ENCODE results near the gene ABCC11.
A peak's percentile ranks its signal among the peaks of the same experiment; 100 is the strongest.
"Not testable (repeated sequence)": the region's sequence is repeated elsewhere in the genome, so short reads cannot be mapped to it uniquely, and the experiment has no call there.

The ABCC11 gene

DNA sequence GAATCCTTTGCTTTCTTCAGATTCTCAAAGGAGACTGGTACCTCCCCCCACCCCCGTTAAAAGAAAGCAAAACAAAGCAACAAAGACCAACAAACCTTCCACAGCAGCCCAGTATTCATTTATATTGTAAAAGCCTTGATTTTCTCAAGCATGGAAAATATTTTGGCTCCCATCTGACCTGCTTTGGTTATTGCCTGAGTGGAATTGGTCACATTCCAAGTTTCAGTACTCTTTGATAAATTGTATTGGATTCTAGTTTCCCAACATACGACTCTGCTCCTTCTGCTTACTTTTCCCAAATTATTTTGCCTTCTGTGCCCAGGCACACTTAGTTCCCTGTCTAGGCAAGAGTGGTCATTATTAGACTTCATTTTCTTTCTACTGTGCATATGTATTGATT lies 1.3 kb downstream of the ABCC11 start:
- no peak for DNase-seq

GRCh38 chr16:48244863-48245195 lies 2.5 kb downstream of the ABCC11 start:
- DNase-seq: no peak

DNA sequence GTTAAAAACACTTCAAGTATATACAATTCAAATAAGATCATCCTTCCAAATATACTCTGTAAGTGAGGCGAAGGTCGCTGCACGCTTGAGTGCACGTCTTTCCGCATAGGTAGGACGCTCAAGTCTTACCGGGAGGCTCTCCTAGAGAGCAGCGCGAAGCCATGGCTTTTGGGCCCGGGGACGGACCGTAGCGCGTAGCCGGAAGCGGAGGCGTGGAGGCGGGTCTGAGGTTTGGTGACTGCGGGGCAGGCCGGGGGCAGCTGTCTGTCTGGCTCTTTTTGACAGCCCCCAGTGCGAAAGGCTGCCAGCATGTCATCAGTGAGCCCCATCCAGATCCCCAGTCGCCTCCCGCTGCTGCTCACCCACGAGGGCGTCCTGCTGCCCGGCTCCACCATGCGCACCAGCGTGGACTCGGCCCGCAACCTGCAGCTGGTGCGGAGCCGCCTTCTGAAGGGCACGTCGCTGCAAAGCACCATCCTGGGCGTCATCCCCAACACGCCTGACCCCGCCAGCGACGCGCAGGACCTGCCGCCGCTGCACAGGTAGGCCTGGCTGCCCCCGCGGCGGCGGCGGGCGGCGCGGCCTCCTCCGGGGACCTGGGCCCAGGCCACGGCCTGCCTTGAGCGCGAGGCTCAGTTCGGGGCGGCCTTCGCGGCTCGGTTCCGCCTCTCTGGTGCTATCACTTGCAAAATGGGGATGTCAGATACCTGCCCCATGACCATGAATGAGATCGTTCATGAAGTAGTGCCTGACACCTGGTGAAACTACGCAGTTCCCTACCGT lies 3.1 kb downstream of the ABCC11 start, which contains the start of gene LONP2:
LONP2 (plus strand) TSS at position 221 of the 783 bp plus-strand sequence; CDS start at position 310, 89 bp downstream.
- peak; percentile 73 to 74 for DNase-seq

- DNase-seq: not testable (repeated sequence)
Observed at GRCh38 chr16:48240147-48240546, 7.2 kb downstream of the ABCC11 start.

DNA sequence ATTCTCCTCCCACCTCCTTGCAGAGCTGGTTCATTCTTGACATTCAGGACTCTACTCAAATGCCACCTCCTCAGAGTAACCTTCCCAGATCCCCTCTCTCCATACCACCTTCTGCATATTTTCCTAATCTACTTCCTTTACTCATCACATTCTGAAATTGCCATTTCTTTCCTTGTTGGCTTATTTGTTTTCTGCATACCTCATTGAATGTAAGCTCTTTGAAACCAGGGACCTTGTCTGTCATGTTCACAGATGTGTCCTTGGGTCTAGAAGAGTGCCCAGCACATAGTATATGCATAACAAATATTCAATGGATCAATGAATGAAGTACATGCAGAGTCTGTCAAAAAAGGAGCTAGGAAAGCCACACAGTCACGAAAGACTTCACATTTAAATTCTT lies 11.1 kb downstream of the ABCC11 start:
- no peak for DNase-seq

DNA sequence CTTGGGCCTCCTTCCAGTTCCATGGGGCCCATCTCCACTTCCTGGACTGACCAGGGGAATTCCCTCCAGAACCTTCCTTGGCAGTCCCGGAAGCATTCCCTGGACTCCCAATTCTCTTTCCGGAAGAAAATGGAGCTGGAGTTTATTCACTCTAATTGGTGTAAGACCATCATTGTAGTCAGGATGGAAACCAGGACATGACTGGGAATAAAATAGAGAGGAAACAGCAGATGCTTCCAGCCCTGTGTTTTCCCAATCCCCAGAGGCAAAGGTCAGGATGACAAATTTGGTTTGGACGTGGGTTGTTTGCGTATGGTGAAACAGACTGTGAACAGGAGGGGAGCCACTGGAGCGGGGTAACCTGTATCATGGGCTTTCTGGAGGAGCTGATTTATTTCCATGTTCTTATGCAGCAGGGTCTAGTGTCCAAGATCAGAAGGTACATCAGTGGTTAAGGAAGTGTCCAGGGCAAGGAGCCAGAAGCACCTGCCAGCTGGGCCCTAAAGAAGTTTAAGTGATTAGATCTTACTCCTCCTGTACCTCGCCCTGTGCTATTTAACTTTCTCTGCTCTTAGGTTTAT lies 11.7 kb downstream of the ABCC11 start:
- no peak for DNase-seq

GRCh38 chr16:48235058-48235555 lies 12.2 kb downstream of the ABCC11 start:
- no peak for DNase-seq

DNA sequence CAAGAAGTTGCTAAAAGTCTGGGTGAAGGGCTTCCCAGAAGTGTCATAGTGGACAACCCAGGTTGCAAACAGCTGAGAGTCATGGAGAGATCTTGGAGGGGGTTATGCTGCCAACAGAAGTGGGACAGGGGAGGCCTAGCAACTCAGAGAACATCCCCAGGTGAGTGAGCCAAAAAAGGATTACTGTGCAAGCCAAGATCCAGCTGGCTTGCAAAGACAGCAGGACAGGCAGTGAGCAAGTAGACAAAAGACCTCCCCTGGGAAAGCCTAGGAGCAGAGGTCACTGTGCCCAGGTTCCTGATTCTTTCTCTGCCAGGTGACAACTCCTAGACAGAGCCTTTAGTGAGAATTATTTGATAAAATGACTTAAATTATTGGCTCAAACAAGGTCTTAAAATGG lies 12.7 kb downstream of the ABCC11 start:
- DNase-seq: no peak

GRCh38 chr16:48232493-48233040 lies 14.8 kb downstream of the ABCC11 start:
- no peak for DNase-seq

- peak; percentile 29 to 40 for DNase-seq
Observed at GRCh38 chr16:48231727-48232492, 15.4 kb downstream of the ABCC11 start.

DNA sequence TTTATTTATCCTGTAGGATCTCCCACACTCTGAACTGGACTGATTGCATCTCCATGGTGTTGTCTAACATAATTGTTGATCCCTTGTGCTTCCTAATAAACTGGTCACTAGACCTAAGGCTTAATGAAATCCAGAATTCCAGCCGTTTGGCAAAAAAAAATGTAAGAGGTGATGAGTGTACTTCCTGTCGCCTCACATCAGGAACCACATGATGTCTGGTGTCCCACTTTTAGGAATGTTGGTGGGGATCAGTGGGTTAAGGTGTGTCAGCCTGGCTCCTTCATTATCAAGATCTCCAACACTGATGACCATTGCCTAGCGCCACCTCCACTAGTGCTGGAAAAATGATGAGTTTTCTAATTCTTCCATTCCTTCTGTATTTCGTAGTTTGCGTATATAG lies 21.9 kb downstream of the ABCC11 start:
- DNase-seq: no peak

- no peak for DNase-seq
Observed at GRCh38 chr16:48223490-48223889, 23.8 kb downstream of the ABCC11 start.

- DNase-seq: no peak
Observed at GRCh38 chr16:48220891-48221290, 26.4 kb downstream of the ABCC11 start.

- no peak for DNase-seq
Observed at GRCh38 chr16:48218473-48218872, 28.9 kb downstream of the ABCC11 start.

DNA sequence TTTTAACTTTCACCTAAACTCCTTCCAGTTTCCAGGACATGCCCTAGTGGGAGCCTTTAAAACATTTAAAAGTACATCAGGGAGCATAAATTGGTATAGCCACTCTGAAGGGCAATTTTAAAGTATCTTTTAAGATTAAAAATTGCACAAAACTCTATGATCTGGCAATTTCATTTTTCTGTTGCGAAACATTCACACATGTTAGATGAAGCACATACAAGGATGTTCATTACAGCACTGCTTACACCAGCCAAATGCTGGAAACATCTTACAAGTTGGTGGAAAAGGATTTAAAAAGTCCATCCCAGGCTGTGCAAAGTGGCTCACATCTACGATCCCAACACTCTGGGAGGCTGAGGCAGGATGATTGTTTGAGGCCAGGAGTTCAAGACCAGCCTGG lies 29.6 kb downstream of the ABCC11 start:
- no peak for DNase-seq

DNA sequence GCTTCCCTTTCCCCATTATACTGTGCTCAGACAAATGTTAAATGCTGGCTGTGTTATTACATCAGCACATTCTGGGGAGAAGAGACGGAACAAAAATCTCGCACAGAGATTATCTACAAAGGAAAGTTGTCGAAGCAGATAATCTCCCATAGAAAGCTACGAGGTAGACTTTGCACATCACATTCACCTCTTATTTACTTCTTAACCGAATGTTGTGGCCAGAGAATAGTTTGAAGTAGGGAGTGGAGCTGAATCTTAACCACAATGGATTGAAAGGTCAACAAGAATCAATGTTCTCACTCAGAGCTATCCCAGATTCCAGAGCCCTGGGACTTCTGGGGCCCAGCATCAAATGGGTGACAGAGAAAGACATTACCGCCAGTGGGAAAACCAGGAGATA lies 31.6 kb downstream of the ABCC11 start:
- DNase-seq: no peak

- DNase-seq: no peak
Observed at GRCh38 chr16:48212033-48212432, 35.3 kb downstream of the ABCC11 start.

DNA sequence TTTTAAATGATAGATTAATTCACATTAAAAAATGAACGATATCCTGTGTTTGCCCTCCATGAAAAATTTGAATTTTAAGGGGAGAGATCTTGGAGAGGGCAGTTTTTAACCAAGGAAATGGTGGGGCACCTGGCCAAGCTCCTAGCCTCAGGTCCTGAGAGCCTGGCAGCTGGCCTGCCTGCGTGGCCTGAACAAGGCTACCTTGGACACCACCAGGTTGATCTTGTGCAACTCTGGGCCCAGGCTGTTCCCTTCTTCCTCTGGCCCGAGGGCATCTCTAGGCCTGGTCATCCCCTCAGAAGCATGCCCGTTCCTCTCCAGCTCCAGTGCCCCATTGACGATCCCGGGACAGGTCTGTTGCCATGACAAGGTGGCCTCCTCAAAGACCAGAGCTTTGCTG lies 36.6 kb downstream of the ABCC11 start:
- no peak for DNase-seq

DNA sequence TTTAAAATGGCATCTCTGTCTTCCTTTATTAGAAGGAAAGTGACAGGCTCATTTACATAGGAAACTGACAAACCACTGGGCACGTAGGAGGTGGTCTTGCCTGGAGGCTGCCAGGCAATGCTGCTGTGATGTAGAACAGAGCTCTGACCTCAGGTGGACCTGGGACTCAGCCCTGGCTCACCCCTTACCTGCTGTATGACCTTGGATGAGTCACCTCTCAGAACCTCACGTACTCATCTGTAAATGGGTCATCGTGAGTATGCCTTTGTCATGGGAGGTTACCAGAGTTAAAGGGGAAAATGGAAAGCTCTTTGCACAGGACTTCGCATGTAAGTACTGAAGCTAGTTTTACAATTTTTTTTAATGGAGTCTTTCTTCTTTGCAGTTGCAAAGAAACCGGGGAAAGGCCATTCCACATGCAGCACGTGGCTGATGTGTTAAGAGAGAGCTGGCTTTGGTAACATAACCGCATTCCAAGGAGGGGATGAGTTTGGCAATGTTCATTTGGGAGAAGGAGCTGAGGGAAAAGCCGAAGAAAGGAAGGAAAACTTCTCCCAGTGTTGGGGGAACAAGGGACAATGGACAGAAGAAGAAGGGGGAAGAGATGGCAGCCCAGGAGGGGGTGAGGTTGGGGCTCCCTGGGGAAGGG lies 40.6 kb downstream of the ABCC11 start:
- no peak for DNase-seq

DNA sequence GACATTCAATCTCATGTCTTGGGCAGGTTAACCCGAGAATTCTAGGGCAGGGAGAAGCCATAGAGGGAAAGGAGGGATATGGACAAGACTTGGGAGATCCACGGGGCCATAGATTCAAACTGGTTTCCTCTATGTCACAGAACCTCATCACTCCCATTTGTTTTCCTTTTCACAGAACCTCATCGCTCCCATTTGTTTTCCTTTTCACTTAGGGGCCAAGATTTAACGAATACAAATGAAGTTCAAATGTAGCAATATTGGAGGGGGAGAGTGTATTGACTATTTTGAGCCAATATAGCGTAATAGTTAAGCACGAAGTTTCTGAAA lies 42.6 kb downstream of the ABCC11 start:
- no peak for DNase-seq

DNA sequence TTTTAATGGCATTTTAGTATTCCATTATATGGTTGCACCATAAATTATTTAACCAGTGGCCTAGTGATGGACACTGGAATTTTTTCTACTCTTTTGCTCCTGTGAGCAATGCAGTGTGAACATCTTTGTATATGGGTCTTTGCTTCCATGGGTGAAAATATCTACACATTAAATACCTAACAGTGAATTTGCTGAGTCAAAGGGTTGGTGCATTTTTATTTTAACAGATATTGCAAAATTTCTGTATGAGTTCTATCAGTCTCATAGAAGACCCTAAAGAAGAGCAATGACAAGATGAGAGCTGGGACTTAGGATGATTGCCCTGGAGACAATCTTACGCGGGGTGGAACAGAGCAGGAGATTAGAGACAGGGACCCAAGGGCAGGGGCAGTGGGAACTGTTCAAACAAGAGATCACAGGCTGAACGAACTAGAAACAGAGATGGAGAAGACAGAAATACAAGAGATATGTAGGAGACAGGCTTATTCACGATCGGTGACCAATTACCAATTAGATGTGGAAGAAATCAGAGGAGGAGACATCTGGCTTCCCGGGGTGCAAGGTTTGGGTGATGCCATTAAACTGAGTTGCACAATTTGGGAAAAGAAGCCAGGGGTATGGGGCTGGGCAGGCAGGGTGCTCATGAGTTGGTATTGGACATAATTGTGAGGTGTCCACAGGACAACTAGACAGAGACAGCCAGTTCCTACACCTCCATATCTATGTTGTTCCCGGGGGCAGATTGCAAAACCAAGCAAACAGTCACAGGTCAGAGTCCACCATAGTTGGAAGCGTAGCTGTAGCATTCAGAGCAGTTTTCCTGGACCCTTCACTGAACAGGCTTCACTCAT lies 43.1 kb downstream of the ABCC11 start:
- DNase-seq: no peak

DNA sequence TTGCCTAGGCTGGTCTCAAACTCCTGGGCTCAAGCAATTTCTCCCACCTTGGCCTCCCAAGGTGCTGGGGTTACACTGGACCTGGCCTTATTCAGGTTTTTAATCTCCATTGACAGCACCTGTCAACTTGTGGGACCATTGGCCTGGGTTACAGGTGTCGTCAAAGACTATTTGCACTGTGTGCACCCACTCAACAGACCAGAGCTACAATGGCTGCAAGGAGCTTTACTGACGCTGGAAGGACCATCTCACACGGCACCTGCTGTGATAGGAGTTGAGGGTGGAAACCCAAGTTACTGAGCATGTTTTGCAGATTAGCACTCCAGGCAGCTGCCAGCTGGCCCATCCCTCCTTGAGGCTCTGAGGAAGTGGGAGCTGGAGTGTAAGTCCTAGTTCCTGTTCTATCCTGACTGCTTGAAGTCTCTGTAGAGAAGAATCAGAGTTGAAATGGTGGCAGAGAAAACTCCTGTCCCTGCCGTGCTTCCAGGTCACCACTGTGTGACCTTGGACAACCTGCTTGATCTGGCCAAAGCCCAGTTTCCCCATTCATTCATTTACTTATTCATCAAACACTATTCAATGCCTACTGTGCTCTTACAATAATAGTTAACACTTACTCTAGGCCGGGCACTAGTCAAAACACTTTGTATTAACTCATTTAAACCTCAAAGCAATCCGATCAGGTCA lies 45.7 kb downstream of the ABCC11 start:
- no peak for DNase-seq

All from AML-193 (cell line).